ENCODE data around the gene ZKSCAN2.

GRCh38 chr16:25299792-25300590, 42.3 kb upstream of the ZKSCAN2 start:
- TF ChIP-seq CTCF (optimal IDR thresholded peaks at IDR 0.05 in 1 of 3, IDR thresholded peaks at IDR 0.05 in 1 of 3, conservative IDR thresholded peaks at IDR 0.05 in 1 of 3; ENCODE audit: extremely low read depth in 1 of 3, insufficient read depth in 2 of 3, low read length in 3 of 3) (no peak), EZH2 (IDR thresholded peaks at IDR 0.05; ENCODE audit: low read length) (no peak)

Measured in keratinocyte (primary cell).